Vagina (tissue), 2 donors: Measurements from ENCODE around the gene RAN.

Experiments
- CTCF ChIP-seq, 3 experiments: fragments of 450-650 bp in 2 of 3; fragments of 200-600 bp in 1 of 3; sonication (generic) in 1 of 3; IDR thresholded peaks; one replicate each; pipeline ENCODE4 v1.5.1; 2017 to 2019; ENCODE audit warnings: antibody characterized with exemption in 3 of 3, mild to moderate bottlenecking in 2 of 3, moderate library complexity in 2 of 3
- POLR2AphosphoS5 ChIP-seq, 2 donors: sonication (generic); formaldehyde crosslinking; IDR thresholded peaks; one replicate each; pipeline ENCODE4 v1.9.0; 2017; ENCODE audit warnings: antibody characterized with exemption in 2 of 2, mild to moderate bottlenecking in 2 of 2, low read depth in 1 of 2; ENCODE audit not compliant: insufficient read depth in 1 of 2

- TF ChIP-seq POLR2AphosphoS5 (IDR thresholded peaks at IDR 0.05; ENCODE audit: insufficient read depth in 1 of 2, low read depth in 1 of 2), result no peak
- TF ChIP-seq CTCF (IDR thresholded peaks at IDR 0.05), result no peak
These were observed 25.5 kb upstream of the RAN start for GRCh38 chr12:130846369-130846768.
